Central memory CD8-positive, alpha-beta T cell (primary cell): ENCODE measurements around the gene ZBTB32.
"Not testable (repeated sequence)": the region's sequence is repeated elsewhere in the genome, so short reads cannot be mapped to it uniquely, and the experiment has no call there.

Experiments
- ATAC-seq: fragments of 150-1000 bp; cut with Tn5 transposase; replicated peaks from 2 replicates; pipeline ENCODE4 v1.10.0; 2022; ENCODE audit warnings: mild to moderate bottlenecking, moderate FRiP score, moderate number of reproducible peaks; ENCODE audit not compliant: poor library complexity, severe bottlenecking; ENCODE audit errors: extremely low read depth
- DNase-seq, 2 donors: peaks; one replicate each; pipeline ENCODE4 v3.0.0; 2021; ENCODE audit warnings: low spot score in 2 of 2
- H3K27ac Mint-ChIP-seq: one replicate; pipeline ENCODE4 v1.8.0; 2022; ENCODE audit warnings: low read depth, mild to moderate bottlenecking, moderate library complexity, mixed read lengths
- H3K27me3 Mint-ChIP-seq: one replicate; pipeline ENCODE4 v1.8.0; 2022; ENCODE audit warnings: mixed read lengths
- H3K36me3 Mint-ChIP-seq: one replicate; pipeline ENCODE4 v1.8.0; 2022; ENCODE audit warnings: mild to moderate bottlenecking, moderate library complexity, mixed read lengths; ENCODE audit not compliant: insufficient read depth
- H3K4me1 Mint-ChIP-seq: one replicate; pipeline ENCODE4 v1.8.0; 2022; ENCODE audit warnings: mixed read lengths
- H3K4me3 Mint-ChIP-seq: one replicate; pipeline ENCODE4 v1.8.0; 2022; ENCODE audit warnings: mild to moderate bottlenecking, moderate library complexity, mixed read lengths
- H3K9me3 Mint-ChIP-seq: one replicate; pipeline ENCODE4 v1.8.0; 2022; ENCODE audit warnings: mixed read lengths

ZBTB32 gene

GRCh38 chr19:35718345-35719041, 14.1 kb downstream of the ZBTB32 start:
- DNase-seq (no peak), ATAC-seq (no peak)
- Mint-ChIP-seq H3K36me3 (peaks cover 34% of the 10 kb centered on the region), H3K9me3 (no peaks in the 10 kb centered on the region), H3K4me3 (peak overlapping the region; percentile 79), H3K27ac (peak overlapping the region; percentile 67), H3K4me1 (peaks cover 54% of the 10 kb centered on the region), H3K27me3 (no peaks in the 10 kb centered on the region)

- Mint-ChIP-seq H3K36me3 (peaks cover 39% of the 10 kb centered on the region), H3K4me3 (peak overlapping the region; percentile 79), H3K4me1 (peaks cover 43% of the 10 kb centered on the region), H3K9me3 (no peaks in the 10 kb centered on the region), H3K27me3 (no peaks in the 10 kb centered on the region), H3K27ac (no peak overlapping the region)
- no peak for ATAC-seq
- no peak for DNase-seq
These were observed 15.2 kb downstream of the ZBTB32 start for GRCh38 chr19:35719402-35720162.

GRCh38 chr19:35720163-35720524, 15.8 kb downstream of the ZBTB32 start:
- Mint-ChIP-seq H3K4me3 (peak overlapping the region; percentile 30), H3K36me3 (peaks cover 42% of the 10 kb centered on the region), H3K4me1 (peaks cover 37% of the 10 kb centered on the region), H3K9me3 (no peaks in the 10 kb centered on the region), H3K27me3 (no peaks in the 10 kb centered on the region), H3K27ac (no peak overlapping the region)
- ATAC-seq: no peak
- DNase-seq: no peak

GRCh38 chr19:35720648-35721047, 16.3 kb downstream of the ZBTB32 start:
- DNase-seq: no peak
- Mint-ChIP-seq H3K4me1 (peaks cover 35% of the 10 kb centered on the region), H3K27ac (peak overlapping the region; percentile 51), H3K4me3 (peak overlapping the region; percentile 30), H3K27me3 (no peaks in the 10 kb centered on the region), H3K36me3 (peaks cover 47% of the 10 kb centered on the region), H3K9me3 (no peaks in the 10 kb centered on the region)
- no peak for ATAC-seq

GRCh38 chr19:35721374-35721773, 17.0 kb downstream of the ZBTB32 start:
- DNase-seq: no peak
- H3K36me3 Mint-ChIP-seq: peaks cover 50% of the 10 kb centered on the region
- H3K4me3 Mint-ChIP-seq: no peak overlapping the region
- peak overlapping the region; percentile 51 for H3K27ac Mint-ChIP-seq
- H3K4me1 Mint-ChIP-seq: peaks cover 28% of the 10 kb centered on the region
- H3K9me3 Mint-ChIP-seq: no peaks in the 10 kb centered on the region
- ATAC-seq: no peak
- H3K27me3 Mint-ChIP-seq: no peaks in the 10 kb centered on the region

- no peak for DNase-seq
- Mint-ChIP-seq H3K27me3 (no peaks in the 10 kb centered on the region), H3K9me3 (no peaks in the 10 kb centered on the region), H3K36me3 (peaks cover 48% of the 10 kb centered on the region), H3K4me1 (peaks cover 18% of the 10 kb centered on the region), H3K27ac (no peak overlapping the region), H3K4me3 (no peak overlapping the region)
- ATAC-seq: no peak
These were observed 18.1 kb downstream of the ZBTB32 start for GRCh38 chr19:35722461-35722860.

GRCh38 chr19:35722897-35723296, 18.5 kb downstream of the ZBTB32 start:
- peaks cover 18% of the 10 kb centered on the region for H3K4me1 Mint-ChIP-seq
- peaks cover 48% of the 10 kb centered on the region for H3K36me3 Mint-ChIP-seq
- H3K4me3 Mint-ChIP-seq: no peak overlapping the region
- no peaks in the 10 kb centered on the region for H3K9me3 Mint-ChIP-seq
- DNase-seq: no peak
- no peaks in the 10 kb centered on the region for H3K27me3 Mint-ChIP-seq
- no peak overlapping the region for H3K27ac Mint-ChIP-seq
- ATAC-seq: no peak

- Mint-ChIP-seq H3K9me3 (no peaks in the 10 kb centered on the region), H3K36me3 (peaks cover 52% of the 10 kb centered on the region), H3K27ac (no peak overlapping the region), H3K27me3 (no peaks in the 10 kb centered on the region), H3K4me1 (peaks cover 16% of the 10 kb centered on the region), H3K4me3 (no peak overlapping the region)
- DNase-seq (no peak), ATAC-seq (no peak)
These were observed 19.3 kb downstream of the ZBTB32 start for GRCh38 chr19:35723671-35724070.

GRCh38 chr19:35724132-35724531, 19.8 kb downstream of the ZBTB32 start:
- H3K9me3 Mint-ChIP-seq, ATAC-seq, H3K27me3 Mint-ChIP-seq, DNase-seq, H3K4me3 Mint-ChIP-seq, H3K27ac Mint-ChIP-seq: not testable (repeated sequence)
- H3K4me1 Mint-ChIP-seq: peaks cover 12% of the 10 kb centered on the region
- peaks cover 52% of the 10 kb centered on the region for H3K36me3 Mint-ChIP-seq

- Mint-ChIP-seq H3K4me3 (no peak overlapping the region), H3K27me3 (no peaks in the 10 kb centered on the region), H3K27ac (no peak overlapping the region), H3K36me3 (peaks cover 52% of the 10 kb centered on the region), H3K4me1 (peaks cover 7% of the 10 kb centered on the region), H3K9me3 (no peaks in the 10 kb centered on the region)
- DNase-seq (no peak), ATAC-seq (no peak)
These were observed 20.2 kb downstream of the ZBTB32 start for GRCh38 chr19:35724560-35724959.

- H3K36me3 Mint-ChIP-seq: peaks cover 55% of the 10 kb centered on the region
- H3K4me1 Mint-ChIP-seq: peaks cover 7% of the 10 kb centered on the region
These were observed 21.0 kb downstream of the ZBTB32 start for GRCh38 chr19:35725216-35725861.

GRCh38 chr19:35727053-35727955, 22.9 kb downstream of the ZBTB32 start:
- H3K4me1 Mint-ChIP-seq: peaks cover 14% of the 10 kb centered on the region
- peaks cover 56% of the 10 kb centered on the region for H3K36me3 Mint-ChIP-seq
- H3K9me3 Mint-ChIP-seq: no peaks in the 10 kb centered on the region
- peak overlapping the region; percentile 73 for H3K27ac Mint-ChIP-seq
- H3K4me3 Mint-ChIP-seq: no peak overlapping the region
- DNase-seq (no peak), ATAC-seq (no peak)
- no peaks in the 10 kb centered on the region for H3K27me3 Mint-ChIP-seq

More at GRCh38 chr19:35725216-35725861, 21.0 kb downstream of the ZBTB32 start:
- Mint-ChIP-seq H3K27me3 (no peaks in the 10 kb centered on the region), H3K27ac (no peak overlapping the region), H3K4me3 (no peak overlapping the region), H3K9me3 (no peaks in the 10 kb centered on the region)
- ATAC-seq (no peak), DNase-seq (no peak)
